T-helper 2 cell treated with Interferon-gamma antibody and Interleukin-4, amounts not matched to agents 100 ng/mL and 5 ng/mL, for 36 hours (primary cell): ENCODE measurements around the gene GRIK4. TPM values are rescaled to one million over a fixed set of nuclear protein-coding genes. Genes with fewer than 3 reads are reported as not detected.

Source experiments
- intact Hi-C: fragments of 100-400 bp; cut with micrococcal nuclease; formaldehyde crosslinking; loops from one replicate; pipeline ENCODE4 v1.15.1; 2023
- total RNA-seq: library from RNA; stranded (reverse); gene quantifications from 2 replicates; pipeline ENCODE4 v1.2.3, GENCODE V29; 2022

Gene GRIK4
- total RNA-seq, 1 donor from 2014 or later = not detected

- intact Hi-C loops = no loop called here
Observed at GRCh38 chr11:120805960-120806555, 294.5 kb downstream of the GRIK4 start.

- intact Hi-C loops = no loop called here
Observed at GRCh38 chr11:120807414-120808150, 296.0 kb downstream of the GRIK4 start.

GRCh38 chr11:120808616-120809050 is 297.1 kb downstream of the GRIK4 start:
- intact Hi-C loops = no loop called here

GRCh38 chr11:120810251-120810650 is 298.7 kb downstream of the GRIK4 start:
- intact Hi-C loops = no loop called here

- intact Hi-C loops = no loop called here
Observed at GRCh38 chr11:120811199-120811598, 299.7 kb downstream of the GRIK4 start.

GRCh38 chr11:120811731-120812130 is 300.2 kb downstream of the GRIK4 start:
- intact Hi-C loops = no loop called here

- intact Hi-C loops = no loop called here
Observed at GRCh38 chr11:120814531-120815318, 303.2 kb downstream of the GRIK4 start.

- intact Hi-C loops = no loop called here
Observed at GRCh38 chr11:120815319-120816100, 304.0 kb downstream of the GRIK4 start.

GRCh38 chr11:120816176-120816575 is 304.6 kb downstream of the GRIK4 start:
- intact Hi-C loops = no loop called here

- intact Hi-C loops = no loop called here
Observed at GRCh38 chr11:120816711-120817110, 305.2 kb downstream of the GRIK4 start.

- intact Hi-C loops = no loop called here
Observed at GRCh38 chr11:120817158-120817557, 305.6 kb downstream of the GRIK4 start.

- intact Hi-C loops = no loop called here
Observed at GRCh38 chr11:120818097-120818496, 306.5 kb downstream of the GRIK4 start.

GRCh38 chr11:120819003-120819402 is 307.5 kb downstream of the GRIK4 start:
- intact Hi-C loops = no loop called here

- intact Hi-C loops = no loop called here
Observed at GRCh38 chr11:120819437-120820365, 308.2 kb downstream of the GRIK4 start.

GRCh38 chr11:120823159-120823558 is 311.6 kb downstream of the GRIK4 start:
- intact Hi-C loops = no loop called here

- intact Hi-C loops = no loop called here
Observed at GRCh38 chr11:120824242-120824641, 312.7 kb downstream of the GRIK4 start.

GRCh38 chr11:120827198-120827597 is 315.6 kb downstream of the GRIK4 start:
- intact Hi-C loops = no loop called here

- intact Hi-C loops = no loop called here
Observed at GRCh38 chr11:120827820-120828219, 316.3 kb downstream of the GRIK4 start.

GRCh38 chr11:120828847-120829246 is 317.3 kb downstream of the GRIK4 start:
- intact Hi-C loops = no loop called here

GRCh38 chr11:120830085-120830620 is 318.6 kb downstream of the GRIK4 start:
- intact Hi-C loops = no loop called here
